ENCODE data around the gene GAL3ST2. TPM values are rescaled to one million over a fixed set of nuclear protein-coding genes. Genes with fewer than 3 reads are reported as not detected.
"Not testable (repeated sequence)": the region's sequence is repeated elsewhere in the genome, so short reads cannot be mapped to it uniquely, and the experiment has no call there.

The GAL3ST2 gene
- total RNA-seq, 1 donor = 2.5 TPM

GRCh38 chr2:241812730-241813643 is 36.4 kb downstream of the GAL3ST2 start:
- Histone ChIP-seq H3K4me1 (ENCODE audit: insufficient read depth, low read length) (peaks cover 7% of the 10 kb centered on the region), H3K4me3 (ENCODE audit: low read length) (no peak overlapping the region), H3K9me3 (ENCODE audit: low read depth, low read length) (no peaks in the 10 kb centered on the region), H3K27me3 (ENCODE audit: insufficient read depth, low read length) (no peaks in the 10 kb centered on the region)

GRCh38 chr2:241813644-241814392 is 37.2 kb downstream of the GAL3ST2 start:
- H3K4me1 ChIP-seq (ENCODE audit: insufficient read depth, low read length) = peaks cover 7% of the 10 kb centered on the region
- no peaks in the 10 kb centered on the region for H3K9me3 ChIP-seq (ENCODE audit: low read depth, low read length)
- H3K27me3 ChIP-seq (ENCODE audit: insufficient read depth, low read length) = no peaks in the 10 kb centered on the region
- no peak overlapping the region for H3K4me3 ChIP-seq (ENCODE audit: low read length)

- H3K27me3 ChIP-seq (ENCODE audit: insufficient read depth, low read length) = no peaks in the 10 kb centered on the region
- no peaks in the 10 kb centered on the region for H3K9me3 ChIP-seq (ENCODE audit: low read depth, low read length)
- no peak overlapping the region for H3K4me3 ChIP-seq (ENCODE audit: low read length)
- H3K4me1 ChIP-seq (ENCODE audit: insufficient read depth, low read length) = peaks cover 7% of the 10 kb centered on the region
These were observed 37.7 kb downstream of the GAL3ST2 start for GRCh38 chr2:241814393-241814642.

- H3K4me3 ChIP-seq (ENCODE audit: low read length) = no peak overlapping the region
- H3K4me1 ChIP-seq (ENCODE audit: insufficient read depth, low read length) = peaks cover 7% of the 10 kb centered on the region
- no peaks in the 10 kb centered on the region for H3K9me3 ChIP-seq (ENCODE audit: low read depth, low read length)
- no peaks in the 10 kb centered on the region for H3K27me3 ChIP-seq (ENCODE audit: insufficient read depth, low read length)
These were observed 38.2 kb downstream of the GAL3ST2 start for GRCh38 chr2:241814643-241815476.

GRCh38 chr2:241815477-241816430 is 39.1 kb downstream of the GAL3ST2 start:
- Histone ChIP-seq H3K4me3 (ENCODE audit: low read length) (no peak overlapping the region), H3K9me3 (ENCODE audit: low read depth, low read length) (no peaks in the 10 kb centered on the region), H3K27me3 (ENCODE audit: insufficient read depth, low read length) (no peaks in the 10 kb centered on the region), H3K4me1 (ENCODE audit: insufficient read depth, low read length) (peaks cover 7% of the 10 kb centered on the region)

- no peaks in the 10 kb centered on the region for H3K27me3 ChIP-seq (ENCODE audit: insufficient read depth, low read length)
- no peaks in the 10 kb centered on the region for H3K9me3 ChIP-seq (ENCODE audit: low read depth, low read length)
- peaks cover 13% of the 10 kb centered on the region for H3K4me1 ChIP-seq (ENCODE audit: insufficient read depth, low read length)
- no peak overlapping the region for H3K4me3 ChIP-seq (ENCODE audit: low read length)
These were observed 40.0 kb downstream of the GAL3ST2 start for GRCh38 chr2:241816431-241817121.

GRCh38 chr2:241817126-241817820 is 40.7 kb downstream of the GAL3ST2 start:
- Histone ChIP-seq H3K4me3 (ENCODE audit: low read length) (no peak overlapping the region), H3K27me3 (ENCODE audit: insufficient read depth, low read length) (no peaks in the 10 kb centered on the region), H3K9me3 (ENCODE audit: low read depth, low read length) (no peaks in the 10 kb centered on the region), H3K4me1 (ENCODE audit: insufficient read depth, low read length) (peaks cover 15% of the 10 kb centered on the region)

- not testable (repeated sequence) for H3K27me3 ChIP-seq (ENCODE audit: insufficient read depth, low read length); H3K4me3 ChIP-seq (ENCODE audit: low read length); H3K9me3 ChIP-seq (ENCODE audit: low read depth, low read length)
- peaks cover 15% of the 10 kb centered on the region for H3K4me1 ChIP-seq (ENCODE audit: insufficient read depth, low read length)
These were observed 41.2 kb downstream of the GAL3ST2 start for GRCh38 chr2:241817821-241818215.

GRCh38 chr2:241818229-241818942 is 41.8 kb downstream of the GAL3ST2 start:
- Histone ChIP-seq H3K9me3 (ENCODE audit: low read depth, low read length) (no peaks in the 10 kb centered on the region), H3K4me1 (ENCODE audit: insufficient read depth, low read length) (peaks cover 15% of the 10 kb centered on the region), H3K4me3 (ENCODE audit: low read length) (no peak overlapping the region), H3K27me3 (ENCODE audit: insufficient read depth, low read length) (no peaks in the 10 kb centered on the region)

GRCh38 chr2:241818943-241819270 is 42.3 kb downstream of the GAL3ST2 start:
- Histone ChIP-seq H3K4me1 (ENCODE audit: insufficient read depth, low read length) (peaks cover 15% of the 10 kb centered on the region), H3K9me3 (ENCODE audit: low read depth, low read length) (no peaks in the 10 kb centered on the region), H3K27me3 (ENCODE audit: insufficient read depth, low read length) (no peaks in the 10 kb centered on the region), H3K4me3 (ENCODE audit: low read length) (no peak overlapping the region)

GRCh38 chr2:241819947-241820624 is 43.5 kb downstream of the GAL3ST2 start:
- H3K4me1 ChIP-seq (ENCODE audit: insufficient read depth, low read length) = peaks cover 15% of the 10 kb centered on the region
- not testable (repeated sequence) for H3K9me3 ChIP-seq (ENCODE audit: low read depth, low read length); H3K4me3 ChIP-seq (ENCODE audit: low read length)

GRCh38 chr2:241820625-241821384 is 44.2 kb downstream of the GAL3ST2 start:
- H3K9me3 ChIP-seq (ENCODE audit: low read depth, low read length) = no peaks in the 10 kb centered on the region
- no peaks in the 10 kb centered on the region for H3K27me3 ChIP-seq (ENCODE audit: insufficient read depth, low read length)
- peaks cover 15% of the 10 kb centered on the region for H3K4me1 ChIP-seq (ENCODE audit: insufficient read depth, low read length)
- H3K4me3 ChIP-seq (ENCODE audit: low read length) = no peak overlapping the region

More at GRCh38 chr2:241819947-241820624, 43.5 kb downstream of the GAL3ST2 start:
- H3K27me3 ChIP-seq (ENCODE audit: insufficient read depth, low read length) = not testable (repeated sequence)

All from mononuclear cell (primary cell).